Colonic mucosa (tissue), 4 donors: ENCODE measurements around the gene SPATA20. TPM values are rescaled to one million over a fixed set of nuclear protein-coding genes. Genes with fewer than 3 reads are reported as not detected.

ENCODE experiments used
- DNase-seq: peaks from one replicate; pipeline ENCODE4 v3.0.0-alpha.2; 2020
- H3K27ac ChIP-seq: fragments of 200-600 bp; one replicate; pipeline ENCODE4 v1.8.0; 2021
- H3K27me3 ChIP-seq: fragments of 200-600 bp; one replicate; pipeline ENCODE4 v1.8.0; 2021
- H3K36me3 ChIP-seq: fragments of 200-600 bp; one replicate; pipeline ENCODE4 v1.8.0; 2021
- H3K4me1 ChIP-seq: fragments of 200-600 bp; one replicate; pipeline ENCODE4 v1.8.0; 2021; ENCODE audit warnings: mild to moderate bottlenecking
- H3K4me3 ChIP-seq: fragments of 200-600 bp; one replicate; pipeline ENCODE4 v1.8.0; 2021
- H3K9ac ChIP-seq, 2 donors: one replicate each; pipeline ENCODE4 v1.7.0; 2013; ENCODE audit warnings: control low read depth in 2 of 2, low read depth in 2 of 2, low read length in 2 of 2
- H3K9me3 ChIP-seq: fragments of 200-600 bp; one replicate; pipeline ENCODE4 v1.8.0; 2021
- intact Hi-C: fragments of 100-400 bp; cut with DNase I; formaldehyde crosslinking; loops from one replicate; pipeline ENCODE4 v1.14.1; 2022
- total RNA-seq, 2 donors: library from RNA; stranded (reverse); fragmentation: NEBNext Ultra II Directional in 1 of 2; extraction: Animal tissue kit (Norgen Biotek cat#: 25700) in 1 of 2; gene quantifications; one replicate each; pipeline ENCODE4 v1.2.1, GENCODE V29; 2021
- TF ChIP-seq, protein P1 (sequence below): fragments of 200-600 bp; IDR thresholded peaks from one replicate; pipeline ENCODE4 v1.8.0; 2022; ENCODE audit warnings: antibody characterized with exemption, mild to moderate bottlenecking
- donor health status: healthy.
- donor health status: DM: no; HTN: no; CAD: no.
- donor health status: DM: no; HTN: no; CAD: no.

SPATA20 gene
- total RNA-seq, 2 donors from 2014 or later: 41.6 to 53.1 TPM

GRCh38 chr17:50551433-50551815 is 4.5 kb downstream of the SPATA20 start:
- no peak overlapping the region for H3K9ac ChIP-seq
- no peaks in the 10 kb centered on the region for H3K9me3 ChIP-seq
- no peak for DNase-seq
- no peak overlapping the region for H3K4me3 ChIP-seq
- no peaks in the 10 kb centered on the region for H3K4me1 ChIP-seq
- intact Hi-C loops: loop anchor here (2.0 to 5.0 kb wide), 2 partner anchors 76 to 149 kb away; no protein-coding TSS in a partner anchor
- TF ChIP-seq, protein P1, sequence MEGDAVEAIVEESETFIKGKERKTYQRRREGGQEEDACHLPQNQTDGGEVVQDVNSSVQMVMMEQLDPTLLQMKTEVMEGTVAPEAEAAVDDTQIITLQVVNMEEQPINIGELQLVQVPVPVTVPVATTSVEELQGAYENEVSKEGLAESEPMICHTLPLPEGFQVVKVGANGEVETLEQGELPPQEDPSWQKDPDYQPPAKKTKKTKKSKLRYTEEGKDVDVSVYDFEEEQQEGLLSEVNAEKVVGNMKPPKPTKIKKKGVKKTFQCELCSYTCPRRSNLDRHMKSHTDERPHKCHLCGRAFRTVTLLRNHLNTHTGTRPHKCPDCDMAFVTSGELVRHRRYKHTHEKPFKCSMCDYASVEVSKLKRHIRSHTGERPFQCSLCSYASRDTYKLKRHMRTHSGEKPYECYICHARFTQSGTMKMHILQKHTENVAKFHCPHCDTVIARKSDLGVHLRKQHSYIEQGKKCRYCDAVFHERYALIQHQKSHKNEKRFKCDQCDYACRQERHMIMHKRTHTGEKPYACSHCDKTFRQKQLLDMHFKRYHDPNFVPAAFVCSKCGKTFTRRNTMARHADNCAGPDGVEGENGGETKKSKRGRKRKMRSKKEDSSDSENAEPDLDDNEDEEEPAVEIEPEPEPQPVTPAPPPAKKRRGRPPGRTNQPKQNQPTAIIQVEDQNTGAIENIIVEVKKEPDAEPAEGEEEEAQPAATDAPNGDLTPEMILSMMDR: no peak
- H3K27ac ChIP-seq: no peak overlapping the region
- no peaks in the 10 kb centered on the region for H3K36me3 ChIP-seq
- H3K27me3 ChIP-seq: no peaks in the 10 kb centered on the region

DNA sequence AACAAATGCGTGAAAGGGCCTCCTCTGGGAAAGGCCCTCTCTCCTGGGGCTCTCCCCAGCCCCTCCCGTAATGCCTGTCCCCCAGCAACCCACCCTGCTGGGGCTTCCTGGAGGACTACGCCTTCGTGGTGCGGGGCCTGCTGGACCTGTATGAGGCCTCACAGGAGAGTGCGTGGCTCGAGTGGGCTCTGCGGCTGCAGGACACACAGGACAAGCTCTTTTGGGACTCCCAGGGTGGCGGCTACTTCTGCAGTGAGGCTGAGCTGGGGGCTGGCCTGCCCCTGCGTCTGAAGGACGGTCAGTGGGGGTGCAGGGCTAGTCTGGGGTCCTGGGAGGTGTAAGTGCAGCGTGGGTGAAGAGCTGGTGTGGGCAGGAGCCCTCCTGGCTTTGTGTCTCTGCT is 4.9 kb downstream of the SPATA20 start:
- no peak for DNase-seq
- Histone ChIP-seq H3K4me3 (no peak overlapping the region), H3K9me3 (no peaks in the 10 kb centered on the region), H3K9ac (no peak overlapping the region), H3K4me1 (no peaks in the 10 kb centered on the region), H3K27ac (no peak overlapping the region), H3K36me3 (no peaks in the 10 kb centered on the region), H3K27me3 (no peaks in the 10 kb centered on the region)
- TF ChIP-seq, protein P1: no peak
- intact Hi-C loops: loop anchor here (2.0 to 5.0 kb wide), 2 partner anchors 75 to 149 kb away; no protein-coding TSS in a partner anchor

- Histone ChIP-seq H3K36me3 (no peaks in the 10 kb centered on the region), H3K27me3 (peaks cover 10% of the 10 kb centered on the region), H3K9ac (no peak overlapping the region), H3K4me1 (peaks cover 4% of the 10 kb centered on the region), H3K4me3 (no peak overlapping the region), H3K27ac (no peak overlapping the region), H3K9me3 (no peaks in the 10 kb centered on the region)
- no peak for DNase-seq
- intact Hi-C loops: loop anchor here (5.0 kb wide), 1 partner anchor 73 kb away; no protein-coding TSS in a partner anchor
- TF ChIP-seq, protein P1: no peak
Measured at GRCh38 chr17:50554201-50554600, 7.2 kb downstream of the SPATA20 start.

DNA sequence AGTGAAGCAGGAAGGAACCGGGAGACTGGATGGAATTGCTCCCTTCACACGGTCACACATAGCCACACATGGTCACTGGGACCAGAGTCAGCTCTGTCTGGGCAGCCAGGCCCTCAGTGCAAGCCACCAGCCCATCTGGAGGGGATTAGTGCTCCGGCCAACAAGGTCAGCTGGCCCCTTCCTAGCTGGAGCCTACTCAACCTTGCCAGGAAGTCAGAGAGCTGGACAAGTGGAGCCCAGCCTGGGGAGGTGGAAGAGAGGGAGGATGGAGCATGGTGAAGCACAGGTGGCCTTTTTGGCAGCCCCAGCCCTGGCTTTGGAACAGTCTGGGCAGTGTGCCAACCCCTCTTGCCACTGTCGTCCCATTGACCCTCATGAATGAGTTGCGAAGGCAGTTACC is 9.8 kb downstream of the SPATA20 start:
- H3K9ac ChIP-seq: no peak overlapping the region
- intact Hi-C loops: no loop called here
- H3K4me1 ChIP-seq: peaks cover 22% of the 10 kb centered on the region
- no peaks in the 10 kb centered on the region for H3K9me3 ChIP-seq
- TF ChIP-seq, protein P1: no peak
- H3K27me3 ChIP-seq: peaks cover 31% of the 10 kb centered on the region
- H3K36me3 ChIP-seq: no peaks in the 10 kb centered on the region
- H3K4me3 ChIP-seq: no peak overlapping the region
- no peak for DNase-seq
- H3K27ac ChIP-seq: no peak overlapping the region

DNA sequence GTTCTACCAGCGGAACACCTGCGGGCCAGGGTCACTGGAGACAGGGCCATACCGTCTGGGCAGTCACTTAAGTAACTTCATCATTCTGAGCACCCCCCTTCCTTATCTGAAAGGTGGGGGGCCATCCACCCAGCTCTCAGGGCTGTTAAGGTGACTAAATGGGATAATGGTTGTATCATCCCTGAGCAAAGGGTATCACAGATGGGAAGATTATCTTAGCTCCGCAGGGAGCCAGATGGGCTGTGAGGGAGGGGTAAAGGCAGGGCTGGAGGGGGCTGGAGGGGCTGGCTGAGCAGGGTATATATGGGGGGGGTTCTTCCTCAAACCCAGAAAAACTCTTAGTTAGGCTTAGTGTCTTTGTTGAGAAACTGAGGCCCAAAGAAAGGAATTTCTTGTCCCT is 10.7 kb downstream of the SPATA20 start:
- no peak overlapping the region for H3K27ac ChIP-seq
- no peaks in the 10 kb centered on the region for H3K36me3 ChIP-seq
- no peak overlapping the region for H3K9ac ChIP-seq
- DNase-seq: no peak
- no peak overlapping the region for H3K4me3 ChIP-seq
- TF ChIP-seq, protein P1: no peak
- H3K27me3 ChIP-seq: peaks cover 37% of the 10 kb centered on the region
- H3K4me1 ChIP-seq: peaks cover 22% of the 10 kb centered on the region
- H3K9me3 ChIP-seq: no peaks in the 10 kb centered on the region
- intact Hi-C loops: no loop called here
